K562 (cell line): Measurements from ENCODE around the gene PSAT1. TPM values are rescaled to one million over a fixed set of nuclear protein-coding genes. Genes with fewer than 3 reads are reported as not detected.

Experiments
- ATAC-seq: fragments of 200-7000 bp; cut with Tn5 transposase; 3 replicates; pipeline ENCODE4 v1.9.1; 2020; ENCODE audit warnings: moderate library complexity
- BruUV-seq: library from RNA; stranded (reverse); fragments of 400-500 nt; replicated peaks from 2 replicates; lab custom pipeline; 2021; lab: Mats Ljungman, UMichigan
- CTCF ChIA-PET: fragments of 300-600 bp; formaldehyde crosslinking; extraction: SDS; loops from one replicate; lab custom pipeline; 2021; ENCODE audit warnings: low intra/inter-chr PET ratio; lab: Yijun Ruan, JAX
- POLR2A ChIA-PET: fragments of 300-600, 350-650 bp; sonication (Branson Sonifier 250); formaldehyde crosslinking; extraction: SDS; loops from one replicate; lab custom pipeline; 2021; ENCODE audit warnings: antibody characterized with exemption, inconsistent platforms; lab: Yijun Ruan, JAX
- DNase-seq, 4 experiments: peaks; one replicate each; pipeline versions ENCODE4 v3.0.0 to v3.0.0-alpha.2; 2011 to 2018; ENCODE audit warnings: low spot score in 3 of 4, mixed read lengths in 3 of 4; ENCODE audit errors: extremely low read depth in 1 of 4
- FAIRE-seq: peaks from 2 replicates; lab custom pipeline; 2011; peaks lifted over from hg19 to GRCh38; lab: Jason Lieb, UNC
- H2AFZ ChIP-seq: 2 replicates; pipeline ENCODE4 v1.6.0; 2011; ENCODE audit warnings: low read depth, low read length, control low read depth, inconsistent platforms
- H3K27ac ChIP-seq: fragments of 200-600 bp; 3 replicates; pipeline ENCODE4 v1.8.0; 2011; ENCODE audit warnings: low read depth, mild to moderate bottlenecking, control low read depth, inconsistent platforms, low read length, moderate library complexity, mixed read lengths; ENCODE audit errors: extremely low read depth
- H3K27me3 ChIP-seq, 2 experiments: fragments of 300-600 bp in 1 of 2; 2 replicates in 1 of 2; 3 replicates in 1 of 2; pipeline versions ENCODE4 v1.6.0 to v1.8.0; 2011; ENCODE audit warnings: inconsistent platforms in 2 of 2, low read length in 2 of 2, mild to moderate bottlenecking in 1 of 2, mixed read lengths in 1 of 2, moderate library complexity in 1 of 2; ENCODE audit not compliant: control insufficient read depth in 2 of 2, insufficient read depth in 2 of 2
- H3K36me3 ChIP-seq: fragments of 300-600 bp; 3 replicates; pipeline ENCODE4 v1.8.0; 2011; ENCODE audit warnings: mild to moderate bottlenecking, low read length, inconsistent platforms; ENCODE audit not compliant: control insufficient read depth, insufficient read depth
- H3K4me1 ChIP-seq, 2 experiments: fragments of 200-600 bp in 1 of 2; replicated peaks in 1 of 2; 2 replicates in 1 of 2; 3 replicates in 1 of 2; pipeline versions ENCODE4 v1.5.1 to v1.8.0; 2011; ENCODE audit warnings: inconsistent platforms in 2 of 2, low read length in 2 of 2, mild to moderate bottlenecking in 1 of 2, mixed read lengths in 1 of 2, moderate library complexity in 1 of 2; ENCODE audit not compliant: control insufficient read depth in 2 of 2, insufficient read depth in 2 of 2
- H3K4me2 ChIP-seq: 2 replicates; pipeline ENCODE4 v1.6.1; 2011; ENCODE audit warnings: low read length, control low read depth, inconsistent platforms, mixed read lengths; ENCODE audit not compliant: insufficient read depth
- H3K4me3 ChIP-seq: fragments of 200-600 bp; sonication (generic), shearing (Covaris generic); 2 replicates; pipeline ENCODE4 v1.5.1; 2016; ENCODE audit warnings: control low read depth, inconsistent platforms
- H3K79me2 ChIP-seq: fragments of 200-600 bp; 3 replicates; pipeline ENCODE4 v1.8.0; 2011; ENCODE audit warnings: low read length, inconsistent platforms; ENCODE audit not compliant: control insufficient read depth, insufficient read depth
- H3K9ac ChIP-seq, 2 experiments: 2 replicates each; pipeline versions ENCODE4 v1.6.0 to v1.6.1; 2011; ENCODE audit warnings: low read depth in 2 of 2, low read length in 2 of 2, control low read depth in 1 of 2, inconsistent platforms in 1 of 2, mild to moderate bottlenecking in 1 of 2, mixed read lengths in 1 of 2; ENCODE audit not compliant: insufficient read depth in 1 of 2
- H3K9me1 ChIP-seq: one replicate; pipeline ENCODE4 v1.6.0; 2011; ENCODE audit warnings: inconsistent platforms, mild to moderate bottlenecking, low read length, moderate library complexity; ENCODE audit not compliant: control insufficient read depth, insufficient read depth
- H3K9me3 ChIP-seq: replicated peaks from 2 replicates; pipeline ENCODE4 v1.5.1; 2011; ENCODE audit warnings: low read depth, low read length, inconsistent platforms; ENCODE audit not compliant: control insufficient read depth, insufficient read depth
- H4K20me1 ChIP-seq: replicated peaks from 2 replicates; pipeline ENCODE4 v1.6.1; 2011; ENCODE audit warnings: low read length, inconsistent platforms, mixed read lengths; ENCODE audit not compliant: control insufficient read depth, insufficient read depth
- BCLAF1 ChIP-seq, 2 experiments: fragments of 450-650 bp in 1 of 2; IDR thresholded peaks; 2 replicates each; pipeline ENCODE4 v1.6.1; 2011 to 2017; ENCODE audit warnings: low read depth in 2 of 2, antibody characterized with exemption in 1 of 2, borderline replicate concordance in 1 of 2, low read length in 1 of 2, mild to moderate bottlenecking in 1 of 2, mixed read lengths in 1 of 2; ENCODE audit not compliant: control insufficient read depth in 1 of 2
- CBX8 ChIP-seq: fragments of 200-600 bp; sonication (generic); IDR thresholded peaks from 2 replicates; pipeline ENCODE4 v1.6.1; 2012; ENCODE audit warnings: borderline replicate concordance, mixed run types, low read depth, mild to moderate bottlenecking, moderate library complexity, mixed read lengths, low read length, control low read depth, inconsistent platforms; ENCODE audit not compliant: poor library complexity, severe bottlenecking; ENCODE audit errors: extremely low read depth
- DIDO1 ChIP-seq: fragments of 450-650 bp; IDR thresholded peaks from 2 replicates; pipeline ENCODE4 v1.6.1; 2016; ENCODE audit warnings: low read depth, missing biosample characterization, missing genetic modification characterization
- MAZ ChIP-seq, 2 experiments: fragments of 450-650 bp in 1 of 2; sonication (generic) in 1 of 2; formaldehyde crosslinking; IDR thresholded peaks in 1 of 2; conservative IDR thresholded peaks in 1 of 2; 2 replicates each; pipeline versions ENCODE4 v1.4.0 to v1.5.0; 2020; ENCODE audit warnings: mild to moderate bottlenecking in 1 of 2, missing genetic modification reagents in 1 of 2
- MED1 ChIP-seq: sonication (generic); formaldehyde crosslinking; IDR thresholded peaks from 2 replicates; pipeline ENCODE4 v1.8.1; 2023; ENCODE audit warnings: missing genetic modification reagents, borderline replicate concordance
- SMAD4 ChIP-seq: fragments of 250-450 bp; sonication (Bioruptor Pico); conservative IDR thresholded peaks from 2 replicates; pipeline ENCODE4 v1.8.0; 2021; ENCODE audit warnings: inconsistent platforms, mild to moderate bottlenecking, moderate library complexity
- ZNF717 ChIP-seq: fragments of 250-450 bp; sonication (Bioruptor Pico); IDR thresholded peaks from 2 replicates; pipeline ENCODE4 v1.5.0; 2021
- WGBS: fragments of 100-300 bp; shearing (Covaris generic); methylation state at CpG from one replicate; pipeline ENCODE4 v1.1.6; 2016; ENCODE audit warnings: low coverage, mixed read lengths; ENCODE audit not compliant: insufficient coverage; ENCODE audit errors: missing lambda C conversion rate; 5-methylcytosine and 5-hydroxymethylcytosine counted together
- in situ Hi-C: fragments of 300-500 bp; cut with MboI; formaldehyde crosslinking; loops from 4 replicates; pipeline ENCODE4 v1.15.0; 2018; ENCODE audit warnings: inconsistent platforms, mixed read lengths
- intact Hi-C: fragments of 100-400 bp; cut with micrococcal nuclease; formaldehyde crosslinking; loops from 2 replicates; pipeline ENCODE4 v1.14.2; 2022
- polyA plus RNA-seq, 8 experiments: library from polyadenylated mRNA; depleted of rRNA in 4 of 8; stranded (reverse) in 5 of 8; unstranded in 3 of 8; fragments of >200 nt; fragmentation: Nextera tagmentation in 2 of 8; fragmentation: Illumina TruSeq in 1 of 8; extraction: Ambion mirVana in 2 of 8; extraction: Trizol in 1 of 8; gene quantifications; 2 replicates each; pipeline versions ENCODE4 v1.2.1 to v1.2.3, GENCODE V29; 2011 to 2014; ENCODE audit warnings: inconsistent platforms in 1 of 8, missing spikeins in 1 of 8
- total RNA-seq, 7 experiments: library from RNA; depleted of rRNA in 6 of 7; stranded (reverse); fragments of >200 nt in 6 of 7; fragmentation: Illumina TruSeq in 2 of 7; extraction: Trizol in 2 of 7; gene quantifications; 2 replicates each; pipeline versions ENCODE4 v1.2.1 to v1.2.3, GENCODE V29; 2011 to 2021; ENCODE audit warnings: low replicate concordance in 1 of 7

Gene PSAT1
- total and polyA plus RNA-seq, 9 of the 15 experiments (the other 6 are each of a cell fraction or from before 2014, with no cell fraction given) = 29.7 to 151 (median 98.3) TPM

GRCh38 chr9:78295177-78295575 lies 1.7 kb upstream of the PSAT1 start:
- no peak overlapping the region for H3K9ac ChIP-seq
- intact Hi-C loops (no loop called here), in situ Hi-C loops (no loop called here)
- ATAC-seq = no peak
- no peak for TF ChIP-seq CBX8
- TF ChIP-seq MED1 = no peak
- no peak for TF ChIP-seq ZNF717 (CRISPR knock-in tag)
- no peak for TF ChIP-seq SMAD4
- no peak for TF ChIP-seq MAZ (CRISPR knock-in tag; conservative IDR thresholded peaks at IDR 0.05 in 1 of 2, IDR thresholded peaks at IDR 0.05 in 1 of 2)
- no peak for TF ChIP-seq BCLAF1 (IDR thresholded peaks at IDR 0.05; ENCODE audit: borderline replicate concordance in 1 of 2, control insufficient read depth in 1 of 2, low read depth in 2 of 2, low read length in 1 of 2)
- no peak for TF ChIP-seq DIDO1 (tag)
- H4K20me1 ChIP-seq = peaks cover 11% of the 10 kb centered on the region; the same call in 1 of the 2 replicates
- CTCF ChIA-PET = no interaction called here
- DNase-seq = no peak
- H3K4me3 ChIP-seq = no peak overlapping the region
- H3K27ac ChIP-seq = no peak overlapping the region
- peaks cover 4 to 15% of the 10 kb centered on the region in 2 experiments; a peak in 4 of 5 replicates for H3K4me1 ChIP-seq
- no TSS peak for BruUV-seq
- peaks cover 6% of the 10 kb centered on the region; the same call in 2 of the 3 replicates for H3K36me3 ChIP-seq
- H3K27me3 ChIP-seq = no peaks in the 10 kb centered on the region
- no peaks in the 10 kb centered on the region for H3K9me3 ChIP-seq
- no peak overlapping the region for H3K4me2 ChIP-seq
- no peaks in the 10 kb centered on the region for H3K9me1 ChIP-seq
- WGBS = no CpG with 5 or more reads among the region's 3 CpGs
- peaks cover 33% of the 10 kb centered on the region for H3K79me2 ChIP-seq
- POLR2A ChIA-PET = interaction anchor here (0.6 kb wide), 1 partner anchor 21 kb away, joined by 3 read pairs; no protein-coding TSS in a partner anchor
- no peak for FAIRE-seq
- H2AFZ ChIP-seq = peak overlapping the region; percentile 55; the same call in 1 of the 2 replicates
